Osteoblast (primary cell): Measurements from ENCODE around the gene OSBPL7. TPM values are rescaled to one million over a fixed set of nuclear protein-coding genes. Genes with fewer than 3 reads are reported as not detected.

Experiments
- DNase-seq: peaks from one replicate; pipeline ENCODE4 v3.0.0; 2011; ENCODE audit warnings: low spot score, mixed read lengths; ENCODE audit not compliant: insufficient read length; ENCODE audit errors: missing footprints
- H2AFZ ChIP-seq: 2 replicates; pipeline ENCODE4 v1.6.0; 2011; ENCODE audit warnings: mild to moderate bottlenecking, low read length
- H3K27ac ChIP-seq: 2 replicates; pipeline ENCODE4 v1.5.1; 2011; ENCODE audit warnings: mild to moderate bottlenecking, low read depth, low read length, moderate library complexity
- H3K27me3 ChIP-seq: 2 replicates; pipeline ENCODE4 v1.6.0; 2012; ENCODE audit warnings: mild to moderate bottlenecking, control low read depth, inconsistent platforms, low read length, moderate library complexity; ENCODE audit not compliant: insufficient read depth
- H3K36me3 ChIP-seq: 2 replicates; pipeline ENCODE4 v1.5.1; 2011; ENCODE audit warnings: mild to moderate bottlenecking, low read length, control low read depth, moderate library complexity; ENCODE audit not compliant: insufficient read depth
- H3K4me1 ChIP-seq: 2 replicates; pipeline ENCODE4 v1.5.1; 2011; ENCODE audit warnings: mild to moderate bottlenecking, low read length, control low read depth, moderate library complexity; ENCODE audit not compliant: insufficient read depth
- H3K4me2 ChIP-seq: 2 replicates; pipeline ENCODE4 v1.6.0; 2011; ENCODE audit warnings: mild to moderate bottlenecking, low read length; ENCODE audit not compliant: insufficient read depth
- H3K4me3 ChIP-seq: fragments of 200-600 bp; sonication (generic); 3 replicates; pipeline ENCODE4 v1.5.1; 2012; ENCODE audit warnings: mild to moderate bottlenecking, low read length, inconsistent platforms; ENCODE audit not compliant: insufficient read depth
- H3K79me2 ChIP-seq: 2 replicates; pipeline ENCODE4 v1.6.0; 2012; ENCODE audit warnings: mild to moderate bottlenecking, low read length, control low read depth, inconsistent platforms; ENCODE audit not compliant: insufficient read depth
- H3K9me3 ChIP-seq: 2 replicates; pipeline ENCODE4 v1.5.1; 2011; ENCODE audit warnings: low read depth, low read length, control low read depth
- H4K20me1 ChIP-seq: 2 replicates; pipeline ENCODE4 v1.6.0; 2012; ENCODE audit warnings: mild to moderate bottlenecking, low read length, control low read depth; ENCODE audit not compliant: insufficient read depth
- total RNA-seq: library from RNA; depleted of rRNA; stranded (reverse); fragments of >200 nt; gene quantifications from 2 replicates; pipeline ENCODE4 v1.2.3, GENCODE V29; 2012
- TF ChIP-seq, protein P1 (sequence below): IDR thresholded peaks from 2 replicates; pipeline ENCODE4 v1.5.1; 2011; ENCODE audit warnings: mild to moderate bottlenecking, low read depth, low read length, moderate library complexity; ENCODE audit errors: extremely low read depth

Gene OSBPL7
- total RNA-seq, 1 donor = 8.0 TPM

DNA sequence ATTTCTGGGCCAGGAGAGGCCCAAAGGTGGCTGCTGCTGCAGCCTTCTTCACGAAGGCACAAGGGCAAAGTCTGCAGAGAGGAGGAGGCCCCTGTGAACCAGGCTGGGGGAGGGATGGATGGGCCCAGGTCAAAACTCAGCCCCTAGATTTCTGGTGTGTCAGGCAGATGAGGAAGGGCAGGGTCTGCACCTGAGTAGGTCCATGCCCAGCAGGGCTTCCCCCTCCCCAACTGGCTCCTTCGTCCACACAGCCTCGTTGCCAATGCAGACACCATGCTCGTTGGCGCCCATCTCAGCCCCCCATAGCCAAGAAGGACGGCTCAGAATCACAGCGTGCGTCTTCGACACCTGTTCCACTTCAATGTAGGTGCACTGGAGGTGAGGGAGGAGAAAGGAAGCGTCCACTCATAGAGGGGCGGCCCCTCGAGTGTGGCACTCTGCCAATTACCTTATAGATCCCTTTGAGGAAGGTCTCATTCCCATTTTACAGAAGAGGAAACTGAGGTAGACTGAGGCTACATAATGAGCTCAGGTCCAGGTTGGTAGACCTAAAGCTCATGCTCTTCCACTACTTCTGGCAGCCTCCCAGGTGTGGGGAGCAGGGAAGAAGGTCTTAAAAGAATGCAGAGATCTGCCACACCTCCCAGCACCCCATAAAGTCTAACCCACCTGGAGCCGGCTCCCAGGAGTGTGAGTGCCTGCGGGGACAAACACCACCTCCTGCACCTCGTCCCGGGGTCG lies 18.6 kb upstream of the OSBPL7 start:
- Histone ChIP-seq H3K79me2 (peaks cover 26% of the 10 kb centered on the region), H3K27me3 (no peaks in the 10 kb centered on the region), H3K9me3 (no peaks in the 10 kb centered on the region), H3K27ac (peak overlapping the region; percentile 24), H4K20me1 (peaks cover 3% of the 10 kb centered on the region), H2AFZ (peak overlapping the region; percentile 83), H3K4me2 (peak overlapping the region; percentile 79), H3K36me3 (peaks cover 15% of the 10 kb centered on the region), H3K4me1 (peaks cover 55% of the 10 kb centered on the region), H3K4me3 (peak overlapping the region; percentile 79)
- DNase-seq = peak; percentile 37
- TF ChIP-seq, protein P1, sequence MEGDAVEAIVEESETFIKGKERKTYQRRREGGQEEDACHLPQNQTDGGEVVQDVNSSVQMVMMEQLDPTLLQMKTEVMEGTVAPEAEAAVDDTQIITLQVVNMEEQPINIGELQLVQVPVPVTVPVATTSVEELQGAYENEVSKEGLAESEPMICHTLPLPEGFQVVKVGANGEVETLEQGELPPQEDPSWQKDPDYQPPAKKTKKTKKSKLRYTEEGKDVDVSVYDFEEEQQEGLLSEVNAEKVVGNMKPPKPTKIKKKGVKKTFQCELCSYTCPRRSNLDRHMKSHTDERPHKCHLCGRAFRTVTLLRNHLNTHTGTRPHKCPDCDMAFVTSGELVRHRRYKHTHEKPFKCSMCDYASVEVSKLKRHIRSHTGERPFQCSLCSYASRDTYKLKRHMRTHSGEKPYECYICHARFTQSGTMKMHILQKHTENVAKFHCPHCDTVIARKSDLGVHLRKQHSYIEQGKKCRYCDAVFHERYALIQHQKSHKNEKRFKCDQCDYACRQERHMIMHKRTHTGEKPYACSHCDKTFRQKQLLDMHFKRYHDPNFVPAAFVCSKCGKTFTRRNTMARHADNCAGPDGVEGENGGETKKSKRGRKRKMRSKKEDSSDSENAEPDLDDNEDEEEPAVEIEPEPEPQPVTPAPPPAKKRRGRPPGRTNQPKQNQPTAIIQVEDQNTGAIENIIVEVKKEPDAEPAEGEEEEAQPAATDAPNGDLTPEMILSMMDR = no peak

DNA sequence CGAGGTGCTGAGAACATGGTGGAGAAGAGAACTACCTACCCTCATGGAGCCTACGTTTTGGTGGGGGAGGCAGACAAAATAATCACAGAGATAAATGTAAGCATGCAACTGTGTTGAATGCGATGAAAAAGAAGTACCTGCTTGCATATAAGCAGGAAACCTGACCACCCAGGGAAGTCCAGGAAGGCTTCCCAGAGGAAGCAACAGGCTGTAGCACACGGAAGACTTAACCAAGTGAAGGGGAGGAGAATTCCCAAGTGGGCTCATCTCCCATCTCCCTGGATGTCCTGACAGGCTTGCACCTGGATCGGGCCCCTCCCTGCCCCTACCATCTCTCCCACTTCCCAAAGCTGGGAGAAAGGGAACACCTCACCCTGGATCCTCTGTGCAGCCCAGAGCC lies 17.5 kb upstream of the OSBPL7 start:
- DNase-seq = peak; percentile 44
- no peaks in the 10 kb centered on the region for H3K9me3 ChIP-seq
- H3K27ac ChIP-seq = no peak overlapping the region
- H3K79me2 ChIP-seq = peaks cover 26% of the 10 kb centered on the region
- H3K27me3 ChIP-seq = no peaks in the 10 kb centered on the region
- TF ChIP-seq, protein P1 = no peak
- peaks cover 15% of the 10 kb centered on the region for H3K36me3 ChIP-seq
- no peak overlapping the region for H3K4me3 ChIP-seq
- peaks cover 46% of the 10 kb centered on the region for H3K4me1 ChIP-seq
- H2AFZ ChIP-seq = no peak overlapping the region
- H4K20me1 ChIP-seq = peaks cover 3% of the 10 kb centered on the region
- no peak overlapping the region for H3K4me2 ChIP-seq

DNA sequence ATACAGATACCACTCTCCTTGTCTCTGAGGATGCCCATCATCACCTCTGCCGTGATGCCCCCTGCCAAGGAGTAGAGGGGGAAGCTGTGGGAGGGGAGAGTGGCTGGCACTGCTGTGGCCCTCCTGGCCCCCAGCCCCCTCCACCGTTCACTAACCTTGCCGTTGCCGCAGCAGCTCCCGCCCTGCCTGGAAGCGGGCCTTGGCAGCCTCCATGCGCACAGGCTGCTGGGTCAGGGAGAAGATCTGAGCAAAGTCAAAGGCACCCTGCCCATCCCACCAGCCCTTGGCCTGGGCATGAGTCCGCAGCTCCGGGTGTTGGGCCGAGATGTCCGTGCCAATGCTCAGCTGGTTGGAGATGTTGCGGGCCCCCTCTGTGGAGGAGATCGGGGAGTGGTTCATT lies 17.0 kb upstream of the OSBPL7 start:
- Histone ChIP-seq H3K9me3 (no peaks in the 10 kb centered on the region), H3K27ac (no peak overlapping the region), H3K4me3 (no peak overlapping the region), H4K20me1 (peaks cover 3% of the 10 kb centered on the region), H3K79me2 (peaks cover 26% of the 10 kb centered on the region), H3K4me2 (no peak overlapping the region), H2AFZ (no peak overlapping the region), H3K36me3 (peaks cover 15% of the 10 kb centered on the region), H3K4me1 (peaks cover 41% of the 10 kb centered on the region), H3K27me3 (no peaks in the 10 kb centered on the region)
- DNase-seq = no peak
- TF ChIP-seq, protein P1 = no peak

DNA sequence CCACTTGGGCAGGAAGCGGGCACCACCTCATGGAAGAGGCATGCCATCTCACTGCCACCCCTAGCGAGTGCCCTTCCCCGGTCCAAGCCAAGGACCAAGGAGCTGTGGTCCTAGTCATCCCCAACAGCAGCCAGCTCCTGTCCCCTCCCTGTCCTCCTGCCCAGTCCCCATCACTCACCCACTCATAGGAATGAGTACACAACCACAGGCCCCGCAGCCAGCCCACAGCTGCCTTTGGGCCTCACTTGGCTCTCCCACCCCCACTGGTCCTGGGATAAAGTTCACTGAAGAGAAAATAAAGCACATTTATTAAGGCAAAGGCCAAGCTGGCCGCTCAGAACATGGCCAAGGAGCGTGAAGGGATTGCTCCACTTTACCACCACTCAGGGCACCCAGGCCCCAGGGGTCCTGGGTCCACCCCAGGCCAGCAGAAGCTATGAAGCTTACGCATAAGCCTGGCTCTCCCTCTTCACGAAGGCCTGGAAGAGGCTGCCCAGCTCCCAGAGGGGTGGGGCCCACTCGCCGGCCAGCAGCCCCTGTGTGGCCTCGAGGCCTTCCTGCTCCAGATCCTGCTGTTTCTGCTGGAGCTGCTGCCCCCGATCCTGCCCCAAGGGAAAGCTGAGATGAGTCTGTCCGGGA lies 15.9 kb upstream of the OSBPL7 start:
- Histone ChIP-seq H3K4me3 (no peak overlapping the region), H3K36me3 (peaks cover 15% of the 10 kb centered on the region), H3K27ac (peak overlapping the region; percentile 56), H3K4me1 (peaks cover 33% of the 10 kb centered on the region), H2AFZ (peak overlapping the region; percentile 36), H3K79me2 (peaks cover 26% of the 10 kb centered on the region), H3K9me3 (no peaks in the 10 kb centered on the region), H4K20me1 (peaks cover 3% of the 10 kb centered on the region), H3K4me2 (peak overlapping the region; percentile 36), H3K27me3 (no peaks in the 10 kb centered on the region)
- TF ChIP-seq, protein P1 = peak; percentile 27
- peak; percentile 93 for DNase-seq
